ENCODE data around the gene TCF7L2. TPM values are rescaled to one million over a fixed set of nuclear protein-coding genes. Genes with fewer than 3 reads are reported as not detected.
A peak's percentile ranks its signal among the peaks of the same experiment; 100 is the strongest.

The TCF7L2 gene
- total RNA-seq, 4 donors from 2014 or later: 12.7 to 59.9 (median 16.1) TPM

DNA sequence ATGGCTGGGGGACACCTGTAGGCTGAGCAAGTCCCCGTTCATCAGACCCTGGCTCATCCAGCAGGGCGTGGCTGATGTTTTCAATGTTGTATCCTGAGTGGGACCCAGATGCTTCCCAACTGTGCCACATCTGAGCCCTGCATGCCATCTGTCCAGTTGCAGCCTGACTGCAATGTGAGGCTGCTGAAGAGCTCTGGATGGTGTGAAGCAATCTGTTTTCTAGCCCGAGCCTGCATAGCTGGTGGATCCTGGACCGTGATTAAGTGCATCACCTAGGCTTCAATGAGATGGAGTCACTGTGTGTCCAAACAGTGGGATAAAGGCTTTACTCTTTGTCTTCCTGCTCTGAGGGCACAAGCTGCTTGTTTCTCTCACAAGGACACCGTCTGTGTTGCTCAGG is 99.8 kb downstream of the TCF7L2 start:
- Histone ChIP-seq H3K36me3 (no peaks in the 10 kb centered on the region), H3K4me3 (no peak overlapping the region), H3K27me3 (no peaks in the 10 kb centered on the region), H3K9me3 (no peaks in the 10 kb centered on the region), H3K27ac (peak overlapping the region in 1 of 2 donors; percentile 70), H3K4me1 (peaks cover 2 to 6% of the 10 kb centered on the region in 2 donors)
- intact Hi-C loops (cut with DNase I; ENCODE audit: low total_unique reads): loop anchor here (10.0 kb wide), 1 partner anchor 95 kb away; the partner anchor contains the start of gene TCF7L2
- no peak for TF ChIP-seq POLR2A (IDR thresholded peaks at IDR 0.05)
- TF ChIP-seq, protein P1, sequence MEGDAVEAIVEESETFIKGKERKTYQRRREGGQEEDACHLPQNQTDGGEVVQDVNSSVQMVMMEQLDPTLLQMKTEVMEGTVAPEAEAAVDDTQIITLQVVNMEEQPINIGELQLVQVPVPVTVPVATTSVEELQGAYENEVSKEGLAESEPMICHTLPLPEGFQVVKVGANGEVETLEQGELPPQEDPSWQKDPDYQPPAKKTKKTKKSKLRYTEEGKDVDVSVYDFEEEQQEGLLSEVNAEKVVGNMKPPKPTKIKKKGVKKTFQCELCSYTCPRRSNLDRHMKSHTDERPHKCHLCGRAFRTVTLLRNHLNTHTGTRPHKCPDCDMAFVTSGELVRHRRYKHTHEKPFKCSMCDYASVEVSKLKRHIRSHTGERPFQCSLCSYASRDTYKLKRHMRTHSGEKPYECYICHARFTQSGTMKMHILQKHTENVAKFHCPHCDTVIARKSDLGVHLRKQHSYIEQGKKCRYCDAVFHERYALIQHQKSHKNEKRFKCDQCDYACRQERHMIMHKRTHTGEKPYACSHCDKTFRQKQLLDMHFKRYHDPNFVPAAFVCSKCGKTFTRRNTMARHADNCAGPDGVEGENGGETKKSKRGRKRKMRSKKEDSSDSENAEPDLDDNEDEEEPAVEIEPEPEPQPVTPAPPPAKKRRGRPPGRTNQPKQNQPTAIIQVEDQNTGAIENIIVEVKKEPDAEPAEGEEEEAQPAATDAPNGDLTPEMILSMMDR (IDR thresholded peaks at IDR 0.05): no peak
- DNase-seq: no peak

DNA sequence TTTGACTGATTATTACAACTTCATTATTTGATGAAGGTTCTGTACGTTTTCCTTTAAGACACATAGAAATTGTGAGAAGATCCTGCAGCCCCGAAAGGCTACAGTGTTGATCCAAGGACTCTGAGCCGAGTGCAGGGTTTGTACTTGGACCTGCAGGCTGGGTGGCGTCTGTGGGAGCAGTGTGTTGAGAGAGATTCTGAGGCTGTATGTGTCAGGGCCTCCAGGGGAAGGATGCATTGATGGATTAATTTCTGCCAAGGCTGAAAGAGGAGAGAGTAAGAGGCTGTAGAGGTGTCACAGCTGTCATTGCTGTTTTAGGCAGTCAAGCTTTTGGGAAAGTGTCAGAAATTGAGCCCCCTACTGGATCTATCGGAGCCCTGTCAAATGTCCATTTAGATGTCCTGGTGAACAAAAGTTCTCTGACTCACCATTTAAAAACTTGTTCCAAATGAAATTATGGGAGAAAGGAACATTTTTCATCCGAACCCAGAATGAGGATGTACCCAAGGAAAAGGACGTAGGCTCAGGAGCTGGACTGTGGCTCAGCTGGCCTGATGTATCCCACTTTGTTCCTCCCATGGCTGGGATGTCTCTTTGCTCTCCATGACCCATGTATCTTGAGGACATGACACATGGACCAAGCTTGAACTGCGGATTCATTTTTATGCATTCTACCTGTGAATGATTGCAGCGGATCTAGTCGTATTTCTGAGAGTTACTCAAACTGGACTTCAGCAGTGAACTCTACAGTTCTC is 102.2 kb downstream of the TCF7L2 start:
- no peaks in the 10 kb centered on the region for H3K9me3 ChIP-seq
- H3K4me1 ChIP-seq: peaks cover 6% of the 10 kb centered on the region in 2 donors
- intact Hi-C loops (cut with DNase I; ENCODE audit: low total_unique reads): loop anchor here (10.0 kb wide), 1 partner anchor 97 kb away; the partner anchor contains the start of gene TCF7L2
- no peaks in the 10 kb centered on the region for H3K36me3 ChIP-seq
- no peak for DNase-seq
- no peaks in the 10 kb centered on the region for H3K27me3 ChIP-seq
- no peak overlapping the region for H3K4me3 ChIP-seq
- no peak overlapping the region for H3K27ac ChIP-seq
- TF ChIP-seq POLR2A (IDR thresholded peaks at IDR 0.05): no peak
- TF ChIP-seq, protein P1 (IDR thresholded peaks at IDR 0.05): peak in 2 of 4 experiments; percentile 4 to 12

DNA sequence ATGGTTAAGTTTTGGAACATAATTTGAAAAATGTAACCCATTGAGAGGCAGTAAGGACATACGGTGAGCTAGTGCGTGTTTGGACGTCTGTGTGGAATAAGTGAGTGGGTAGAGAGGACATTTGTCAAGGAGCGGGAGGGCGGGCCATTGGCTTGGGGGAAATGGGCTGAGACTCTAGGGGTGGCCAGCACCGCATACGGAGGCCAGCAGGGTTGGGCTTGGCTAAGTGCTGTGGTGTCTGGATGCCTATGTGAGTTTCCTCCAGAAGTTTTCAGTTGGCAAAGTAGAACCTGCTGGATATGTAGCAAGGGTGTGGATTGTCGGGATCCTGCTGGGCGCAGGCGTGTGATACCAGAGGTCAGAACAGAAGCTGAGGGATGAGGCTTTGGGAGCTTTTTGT is 103.0 kb downstream of the TCF7L2 start:
- no peaks in the 10 kb centered on the region for H3K36me3 ChIP-seq
- peaks cover 7 to 11% of the 10 kb centered on the region in 2 donors for H3K4me1 ChIP-seq
- H3K4me3 ChIP-seq: no peak overlapping the region
- intact Hi-C loops (cut with DNase I; ENCODE audit: low total_unique reads): loop anchor here (10.0 kb wide), 1 partner anchor 98 kb away; the partner anchor contains the start of gene TCF7L2
- H3K9me3 ChIP-seq: no peaks in the 10 kb centered on the region
- no peaks in the 10 kb centered on the region for H3K27me3 ChIP-seq
- peak overlapping the region; percentile 6 to 28 for H3K27ac ChIP-seq
- no peak for DNase-seq
- TF ChIP-seq, protein P1 (IDR thresholded peaks at IDR 0.05): no peak
- TF ChIP-seq POLR2A (IDR thresholded peaks at IDR 0.05): no peak

DNA sequence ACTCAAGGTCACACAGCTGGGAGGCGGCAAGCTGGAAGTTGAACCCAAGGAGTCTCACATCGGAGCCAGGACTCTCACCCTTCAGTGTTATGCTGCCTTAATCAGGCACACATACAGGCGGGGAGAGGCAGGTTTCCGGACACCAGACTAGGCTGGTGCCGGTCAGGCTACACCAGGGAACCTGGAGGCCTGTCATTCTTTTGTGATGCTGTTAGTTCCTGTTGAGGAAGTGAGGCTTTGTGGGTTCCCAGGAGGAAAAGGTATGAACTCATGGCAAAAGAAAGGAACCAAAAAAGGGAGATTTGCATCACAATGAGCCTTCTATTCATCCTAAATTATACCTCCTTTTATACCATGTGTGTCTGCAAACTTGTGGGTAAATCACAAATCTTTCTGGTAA is 103.8 kb downstream of the TCF7L2 start:
- no peak for DNase-seq

More for the DNA sequence above, 103.8 kb downstream of the TCF7L2 start:
- peaks cover 7 to 18% of the 10 kb centered on the region in 2 donors for H3K4me1 ChIP-seq
- no peaks in the 10 kb centered on the region for H3K27me3 ChIP-seq
- H3K36me3 ChIP-seq: no peaks in the 10 kb centered on the region
- intact Hi-C loops (cut with DNase I; ENCODE audit: low total_unique reads): loop anchor here (10.0 kb wide), 1 partner anchor 99 kb away; the partner anchor contains the start of gene TCF7L2
- TF ChIP-seq, protein P1 (IDR thresholded peaks at IDR 0.05): no peak
- no peak for TF ChIP-seq POLR2A (IDR thresholded peaks at IDR 0.05)
- H3K27ac ChIP-seq: peak overlapping the region; percentile 6 to 28
- H3K9me3 ChIP-seq: no peaks in the 10 kb centered on the region
- H3K4me3 ChIP-seq: no peak overlapping the region
